Right forelimb (tissue), 1 donor: Measurements from ENCODE around the gene KRT86.

Experiments used
- DNase-seq: peaks from one replicate; pipeline ENCODE4 v3.0.0-alpha.2; 2018

Gene KRT86

DNA sequence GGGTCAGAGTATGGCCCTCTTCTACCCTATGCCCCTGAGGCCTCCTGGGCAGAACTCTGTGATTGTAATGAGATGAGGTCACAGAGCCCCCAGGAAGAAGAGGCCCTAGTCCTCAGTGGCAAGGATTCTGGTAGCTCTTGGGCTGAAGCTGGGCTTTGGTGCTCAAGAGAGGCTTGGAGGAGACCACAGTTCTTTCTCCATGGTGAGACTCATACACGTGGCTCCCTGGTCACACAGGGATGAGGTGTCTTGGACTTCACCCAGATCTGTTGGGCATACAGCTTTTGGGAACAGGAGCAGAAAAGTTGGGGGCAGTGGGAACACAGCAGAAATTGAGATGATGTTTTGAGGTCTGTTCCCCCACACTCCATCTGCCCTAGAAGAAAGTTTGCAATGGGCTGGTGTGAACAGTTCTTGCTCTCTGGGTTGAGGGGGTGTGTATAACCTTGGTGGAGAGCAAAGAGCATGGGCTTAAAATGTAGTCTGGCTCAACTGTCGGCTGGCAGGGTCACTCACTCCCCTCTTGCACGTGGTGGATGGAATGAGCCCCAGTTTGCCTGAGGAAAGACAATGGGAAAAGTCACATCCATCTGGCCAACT lies at the start of gene KRT86:
Gene KRT86, plus strand, starts transcription at position 125 of the 600 bp plus-strand sequence. CDS start 27,272 bp downstream, outside the sequence.
- no peak for DNase-seq

DNA sequence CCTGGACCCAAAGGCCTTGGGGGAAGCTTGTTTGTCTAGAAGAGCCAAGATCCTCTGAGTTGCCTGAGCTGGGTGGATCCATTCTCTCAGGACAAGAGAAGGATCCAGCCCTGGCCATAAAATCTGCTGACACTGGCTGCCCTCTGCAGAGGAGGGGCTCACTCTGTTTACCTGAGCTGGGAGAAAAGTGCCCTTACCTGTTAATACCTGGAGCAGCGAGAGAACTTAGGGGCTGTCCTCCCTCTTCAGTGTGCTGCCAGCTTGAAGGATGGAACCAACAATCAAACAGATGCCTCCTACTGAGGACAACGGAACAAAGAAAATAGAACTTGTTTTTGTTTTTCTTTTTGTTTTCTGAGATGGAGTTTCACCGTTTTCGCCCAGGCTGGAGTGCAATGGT lies 48.7 kb upstream of the KRT86 start:
- DNase-seq: peak; percentile 30

- no peak for DNase-seq
Measured at GRCh38 chr12:52226446-52226845, 48.0 kb upstream of the KRT86 start.

- DNase-seq: peak; percentile 1
Measured at GRCh38 chr12:52227606-52228166, 46.8 kb upstream of the KRT86 start.

- DNase-seq: peak; percentile 5
Measured at GRCh38 chr12:52228366-52228765, 46.1 kb upstream of the KRT86 start.

DNA sequence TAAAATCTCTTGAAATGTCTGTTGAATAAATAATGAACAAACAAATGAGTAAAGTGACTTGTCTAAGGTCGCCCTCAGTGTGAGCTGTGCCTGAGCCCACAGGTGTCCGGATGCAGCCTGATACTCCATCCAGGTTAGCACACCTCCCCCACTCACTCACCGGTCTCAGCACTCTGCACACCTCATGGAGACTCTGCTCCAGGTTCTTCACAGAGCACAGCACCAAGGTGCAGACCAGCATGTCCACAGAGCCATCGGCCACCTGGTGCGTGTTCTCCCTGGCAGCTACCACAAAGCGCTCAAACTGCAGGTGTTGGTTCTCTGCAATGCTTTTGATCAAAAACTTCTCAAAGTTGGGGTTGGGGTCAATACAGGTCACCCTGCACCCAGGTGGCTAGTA lies 45.5 kb upstream of the KRT86 start:
- DNase-seq: no peak

GRCh38 chr12:52229836-52230343 lies 44.6 kb upstream of the KRT86 start:
- no peak for DNase-seq

- no peak for DNase-seq
Measured at GRCh38 chr12:52230364-52231281, 43.8 kb upstream of the KRT86 start.

- DNase-seq: no peak
Measured at GRCh38 chr12:52231305-52232202, 42.9 kb upstream of the KRT86 start.

DNA sequence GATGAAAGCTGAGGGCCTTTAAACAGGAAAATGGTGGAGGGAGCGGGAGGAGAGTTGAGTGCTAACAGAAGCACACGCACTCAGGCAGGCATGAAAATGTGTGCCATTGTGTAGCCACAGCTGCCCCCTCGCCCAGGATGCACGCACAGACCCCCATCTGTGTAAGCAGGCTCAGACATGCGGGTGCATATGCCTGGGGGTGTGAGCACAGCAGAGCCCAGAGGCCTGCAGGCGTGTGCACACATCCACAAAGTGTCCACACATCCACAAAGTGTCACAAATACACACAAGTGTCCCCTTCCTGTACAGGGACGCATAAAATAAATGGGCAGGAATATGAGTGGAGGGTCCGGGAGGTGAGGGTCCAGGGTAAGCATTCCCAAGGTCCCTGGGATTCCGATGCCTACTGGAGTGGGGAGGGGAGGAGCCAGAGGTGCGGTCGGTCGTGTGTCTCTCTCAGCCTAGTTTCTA lies 42.2 kb upstream of the KRT86 start:
- no peak for DNase-seq

- DNase-seq: no peak
Measured at GRCh38 chr12:52232674-52233461, 41.6 kb upstream of the KRT86 start, which contains the start of gene KRT7. TSS of gene KRT7 (plus strand) at chr12:52233243. CDS start at chr12:52233297, 54 bp downstream.

GRCh38 chr12:52233462-52234207 lies 40.8 kb upstream of the KRT86 start:
- DNase-seq: no peak

- no peak for DNase-seq
Measured at GRCh38 chr12:52234223-52234810, 40.1 kb upstream of the KRT86 start.

GRCh38 chr12:52235001-52235764 lies 39.3 kb upstream of the KRT86 start:
- DNase-seq: no peak

GRCh38 chr12:52235822-52236361 lies 38.6 kb upstream of the KRT86 start:
- DNase-seq: no peak

GRCh38 chr12:52236386-52237050 lies 37.9 kb upstream of the KRT86 start:
- DNase-seq: no peak

- DNase-seq: no peak
Measured at GRCh38 chr12:52238207-52238840, 36.1 kb upstream of the KRT86 start.
